HepG2 (cell line): Measurements from ENCODE around the gene PITHD1. TPM values are rescaled to one million over a fixed set of nuclear protein-coding genes. Genes with fewer than 3 reads are reported as not detected.

Experiments used
- ETV6 ChIP-seq: sonication (generic); formaldehyde crosslinking; conservative IDR thresholded peaks from 2 replicates; pipeline ENCODE4 v1.4.0; 2020; ENCODE audit warnings: missing genetic modification reagents
- NFE2L2 ChIP-seq: fragments of 150-350 bp; IDR thresholded peaks from 2 replicates; pipeline ENCODE4 v1.6.1; 2014; ENCODE audit warnings: low read length
- NR2F2 ChIP-seq: IDR thresholded peaks from 2 replicates; pipeline ENCODE4 v1.6.1; 2012; ENCODE audit warnings: low read depth, inconsistent platforms, borderline replicate concordance
- NR2F6 ChIP-seq, 2 experiments: IDR thresholded peaks; 2 replicates each; pipeline ENCODE4 v1.6.1; 2016; ENCODE audit warnings: antibody characterized with exemption in 1 of 2, mild to moderate bottlenecking in 1 of 2
- NRL ChIP-seq: sonication (generic); formaldehyde crosslinking; IDR thresholded peaks from 2 replicates; pipeline ENCODE4 v1.5.0; 2020; ENCODE audit warnings: missing genetic modification reagents, mild to moderate bottlenecking, moderate library complexity, borderline replicate concordance
- SAP130 ChIP-seq: IDR thresholded peaks from 2 replicates; pipeline ENCODE4 v1.6.1; 2016; ENCODE audit warnings: low read depth
- ZNF143 ChIP-seq: sonication (generic); formaldehyde crosslinking; IDR thresholded peaks from 2 replicates; pipeline ENCODE4 v1.4.0; 2020; ENCODE audit warnings: missing genetic modification reagents
- ZNF225 ChIP-seq: sonication (generic); formaldehyde crosslinking; IDR thresholded peaks from 2 replicates; pipeline ENCODE4 v1.4.0; 2020; ENCODE audit warnings: mild to moderate bottlenecking, missing genetic modification reagents
- ZNF251 ChIP-seq: sonication (generic); formaldehyde crosslinking; IDR thresholded peaks from 2 replicates; pipeline ENCODE4 v1.9.0; 2021; ENCODE audit warnings: mild to moderate bottlenecking, missing genetic modification reagents
- ZNF703 ChIP-seq: sonication (generic); formaldehyde crosslinking; IDR thresholded peaks from 2 replicates; pipeline ENCODE4 v1.5.1; 2020; ENCODE audit warnings: missing genetic modification reagents, mild to moderate bottlenecking, moderate library complexity, borderline replicate concordance
- ZNF883 ChIP-seq: sonication (generic); formaldehyde crosslinking; IDR thresholded peaks from 2 replicates; pipeline ENCODE4 v1.5.1; 2020; ENCODE audit warnings: mild to moderate bottlenecking, missing genetic modification reagents; ENCODE audit errors: not compliant biosample characterization
- ZSCAN30 ChIP-seq: sonication (generic); formaldehyde crosslinking; IDR thresholded peaks from 2 replicates; pipeline ENCODE4 v1.5.0; 2020; ENCODE audit warnings: mild to moderate bottlenecking, missing genetic modification reagents
- polyA plus RNA-seq, 8 experiments: library from polyadenylated mRNA; depleted of rRNA in 3 of 8; stranded (reverse) in 7 of 8; unstranded in 1 of 8; fragments of >200 nt; fragmentation: Illumina TruSeq in 4 of 8; extraction: Trizol in 4 of 8; gene quantifications; 2 replicates each; pipeline versions ENCODE4 v1.2.1 to v1.2.3, GENCODE V29; 2011 to 2016; ENCODE audit warnings: low read depth in 4 of 8, missing spikeins in 1 of 8, mixed read lengths in 1 of 8; ENCODE audit not compliant: insufficient read depth in 1 of 8
- total RNA-seq, 5 experiments: library from RNA; depleted of rRNA; stranded (reverse); fragments of >200 nt; fragmentation: Illumina TruSeq; extraction: Trizol; gene quantifications; 2 replicates each; pipeline ENCODE4 v1.2.3, GENCODE V29; 2016; ENCODE audit warnings: low read depth in 1 of 5
- TF ChIP-seq, protein P1 (sequence below): IDR thresholded peaks from 2 replicates; pipeline ENCODE4 v1.6.1; 2016
- TF ChIP-seq, protein P2 (sequence below): sonication (generic); formaldehyde crosslinking; IDR thresholded peaks from 2 replicates; pipeline ENCODE4 v1.5.1; 2020; ENCODE audit warnings: missing genetic modification reagents, mild to moderate bottlenecking, borderline replicate concordance
- TF ChIP-seq, protein P3 (sequence below), 2 experiments: sonication (generic) in 1 of 2; formaldehyde crosslinking in 1 of 2; IDR thresholded peaks; 2 replicates each; pipeline versions ENCODE4 v1.6.1 to v1.9.0; 2014 to 2022; ENCODE audit warnings: antibody characterized with exemption in 1 of 2, borderline replicate concordance in 1 of 2, inconsistent platforms in 1 of 2, low read depth in 1 of 2, missing genetic modification reagents in 1 of 2
- TF ChIP-seq, protein P4 (sequence below): IDR thresholded peaks from 2 replicates; pipeline ENCODE4 v1.6.1; 2016; ENCODE audit warnings: mild to moderate bottlenecking, missing biosample characterization, missing genetic modification reagents
- TF ChIP-seq, protein P5 (sequence below): sonication (generic); formaldehyde crosslinking; IDR thresholded peaks from 2 replicates; pipeline ENCODE4 v1.8.0; 2022; ENCODE audit warnings: low read depth, missing genetic modification reagents

PITHD1 gene
- total and polyA plus RNA-seq, 2 of the 13 experiments (the other 11 are each of a cell fraction or from before 2014, with no cell fraction given), result 28.0 to 37.3 TPM

DNA sequence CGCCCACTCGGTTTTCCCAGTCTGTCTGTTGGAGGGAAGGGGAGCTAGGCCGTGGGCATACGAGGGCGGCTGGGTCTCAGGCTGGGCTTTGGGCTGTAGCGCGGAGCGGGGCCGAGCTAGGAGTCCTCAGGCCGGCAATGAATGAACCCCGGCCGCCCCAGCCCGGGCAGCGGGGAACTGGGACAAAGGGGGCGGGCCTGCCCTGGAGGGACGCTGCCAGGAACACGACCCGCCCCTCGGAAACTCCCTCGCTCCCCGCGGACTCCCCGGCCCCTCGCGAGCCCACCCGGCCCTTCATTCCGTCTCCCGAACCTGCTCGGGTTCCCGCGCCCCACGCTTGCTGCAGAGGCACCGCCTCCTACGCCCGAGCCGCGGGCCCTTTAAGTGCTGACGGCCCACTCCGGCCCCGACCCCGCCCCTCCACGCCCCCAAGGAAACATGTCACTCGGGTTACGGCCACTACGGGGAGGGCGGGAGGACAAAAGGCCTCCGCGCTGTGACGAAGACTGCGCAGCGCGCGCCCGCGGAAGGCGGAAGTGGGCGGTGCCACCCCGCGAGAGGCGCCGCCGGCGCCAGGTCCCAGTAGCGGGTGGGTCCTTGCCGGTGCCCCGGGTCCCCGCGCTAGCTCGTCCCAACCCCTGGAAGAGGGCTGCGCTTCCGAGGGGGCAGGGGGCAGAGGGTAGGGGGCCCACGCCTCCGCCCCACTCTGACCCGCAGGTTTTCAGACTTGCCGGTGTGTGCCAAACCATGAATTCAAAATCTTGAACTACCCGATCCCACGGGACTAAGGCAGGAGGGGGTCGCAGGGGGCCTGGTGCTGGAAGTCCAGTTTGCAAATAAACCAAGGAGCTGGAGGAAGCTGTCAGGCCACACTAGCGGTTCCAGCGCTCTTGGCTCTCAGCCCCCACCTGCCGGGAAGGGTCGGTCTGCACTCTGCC, 22.5 kb downstream of the PITHD1 start, which contains the start of gene GALE (continued):
- TF ChIP-seq ZNF703 (CRISPR knock-in tag) (peak; percentile 55; the same call in 1 of the 2 replicates), ZNF251 (CRISPR knock-in tag) (no peak), NR2F6 (IDR thresholded peaks at IDR 0.05) (no peak), NR2F6 (CRISPR knock-in tag; IDR thresholded peaks at IDR 0.05) (peak; percentile 30; the same call in 1 of the 2 replicates), ETV6 (CRISPR knock-in tag) (no peak), ZSCAN30 (CRISPR knock-in tag) (no peak), SAP130 (peak; percentile 92), ZNF225 (CRISPR knock-in tag) (no peak; the same call in 1 of the 2 replicates), NFE2L2 (no peak), NRL (peak; percentile 67; the same call in 1 of the 2 replicates), ZNF143 (CRISPR knock-in tag) (no peak), ZNF883 (CRISPR knock-in tag) (peak; percentile 40), NR2F2 (no peak)
- TF ChIP-seq, protein P1, sequence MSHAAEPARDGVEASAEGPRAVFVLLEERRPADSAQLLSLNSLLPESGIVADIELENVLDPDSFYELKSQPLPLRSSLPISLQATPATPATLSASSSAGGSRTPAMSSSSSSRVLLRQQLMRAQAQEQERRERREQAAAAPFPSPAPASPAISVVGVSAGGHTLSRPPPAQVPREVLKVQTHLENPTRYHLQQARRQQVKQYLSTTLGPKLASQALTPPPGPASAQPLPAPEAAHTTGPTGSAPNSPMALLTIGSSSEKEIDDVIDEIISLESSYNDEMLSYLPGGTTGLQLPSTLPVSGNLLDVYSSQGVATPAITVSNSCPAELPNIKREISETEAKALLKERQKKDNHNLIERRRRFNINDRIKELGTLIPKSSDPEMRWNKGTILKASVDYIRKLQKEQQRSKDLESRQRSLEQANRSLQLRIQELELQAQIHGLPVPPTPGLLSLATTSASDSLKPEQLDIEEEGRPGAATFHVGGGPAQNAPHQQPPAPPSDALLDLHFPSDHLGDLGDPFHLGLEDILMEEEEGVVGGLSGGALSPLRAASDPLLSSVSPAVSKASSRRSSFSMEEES, result no peak; the same call in 1 of the 2 replicates
- TF ChIP-seq, protein P2, sequence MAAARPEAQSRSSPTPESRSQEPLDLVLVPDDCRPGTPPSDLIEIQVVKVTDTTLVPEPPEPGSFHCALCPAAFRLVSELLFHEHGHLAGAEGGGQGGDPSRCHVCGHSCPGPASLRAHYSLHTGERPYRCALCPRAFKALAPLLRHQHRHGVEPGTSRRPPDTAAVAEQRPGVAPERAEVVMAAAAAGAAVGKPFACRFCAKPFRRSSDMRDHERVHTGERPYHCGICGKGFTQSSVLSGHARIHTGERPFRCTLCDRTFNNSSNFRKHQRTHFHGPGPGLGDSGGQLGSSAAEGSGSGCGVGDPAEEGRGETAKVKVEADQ, result peak; percentile 80; the same call in 1 of the 2 replicates
- TF ChIP-seq, protein P3, sequence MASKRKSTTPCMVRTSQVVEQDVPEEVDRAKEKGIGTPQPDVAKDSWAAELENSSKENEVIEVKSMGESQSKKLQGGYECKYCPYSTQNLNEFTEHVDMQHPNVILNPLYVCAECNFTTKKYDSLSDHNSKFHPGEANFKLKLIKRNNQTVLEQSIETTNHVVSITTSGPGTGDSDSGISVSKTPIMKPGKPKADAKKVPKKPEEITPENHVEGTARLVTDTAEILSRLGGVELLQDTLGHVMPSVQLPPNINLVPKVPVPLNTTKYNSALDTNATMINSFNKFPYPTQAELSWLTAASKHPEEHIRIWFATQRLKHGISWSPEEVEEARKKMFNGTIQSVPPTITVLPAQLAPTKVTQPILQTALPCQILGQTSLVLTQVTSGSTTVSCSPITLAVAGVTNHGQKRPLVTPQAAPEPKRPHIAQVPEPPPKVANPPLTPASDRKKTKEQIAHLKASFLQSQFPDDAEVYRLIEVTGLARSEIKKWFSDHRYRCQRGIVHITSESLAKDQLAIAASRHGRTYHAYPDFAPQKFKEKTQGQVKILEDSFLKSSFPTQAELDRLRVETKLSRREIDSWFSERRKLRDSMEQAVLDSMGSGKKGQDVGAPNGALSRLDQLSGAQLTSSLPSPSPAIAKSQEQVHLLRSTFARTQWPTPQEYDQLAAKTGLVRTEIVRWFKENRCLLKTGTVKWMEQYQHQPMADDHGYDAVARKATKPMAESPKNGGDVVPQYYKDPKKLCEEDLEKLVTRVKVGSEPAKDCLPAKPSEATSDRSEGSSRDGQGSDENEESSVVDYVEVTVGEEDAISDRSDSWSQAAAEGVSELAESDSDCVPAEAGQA (IDR thresholded peaks at IDR 0.05; ENCODE audit: low read depth), result 0 out of 2 replicates have a peak, but pooled peaks have one; percentile 27
- TF ChIP-seq, protein P3 (CRISPR knock-in tag; IDR thresholded peaks at IDR 0.05; ENCODE audit: borderline replicate concordance), result no peak
- TF ChIP-seq, protein P4, sequence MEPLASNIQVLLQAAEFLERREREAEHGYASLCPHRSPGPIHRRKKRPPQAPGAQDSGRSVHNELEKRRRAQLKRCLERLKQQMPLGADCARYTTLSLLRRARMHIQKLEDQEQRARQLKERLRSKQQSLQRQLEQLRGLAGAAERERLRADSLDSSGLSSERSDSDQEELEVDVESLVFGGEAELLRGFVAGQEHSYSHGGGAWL (CRISPR knock-in tag), result no peak
- TF ChIP-seq, protein P5, sequence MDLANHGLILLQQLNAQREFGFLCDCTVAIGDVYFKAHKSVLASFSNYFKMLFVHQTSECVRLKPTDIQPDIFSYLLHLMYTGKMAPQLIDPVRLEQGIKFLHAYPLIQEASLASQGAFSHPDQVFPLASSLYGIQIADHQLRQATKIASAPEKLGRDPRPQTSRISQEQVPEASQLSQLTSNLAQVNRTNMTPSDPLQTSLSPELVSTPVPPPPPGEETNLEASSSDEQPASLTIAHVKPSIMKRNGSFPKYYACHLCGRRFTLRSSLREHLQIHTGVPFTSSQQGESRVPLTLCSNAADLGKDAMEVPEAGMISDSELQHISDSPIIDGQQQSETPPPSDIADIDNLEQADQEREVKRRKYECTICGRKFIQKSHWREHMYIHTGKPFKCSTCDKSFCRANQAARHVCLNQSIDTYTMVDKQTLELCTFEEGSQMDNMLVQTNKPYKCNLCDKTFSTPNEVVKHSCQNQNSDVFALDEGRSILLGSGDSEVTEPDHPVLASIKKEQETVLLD (CRISPR knock-in tag), result peak; percentile 66
